Prostate gland (tissue), 2 donors: ENCODE data around the gene ZNF232.
"Not testable (repeated sequence)": the region's sequence is repeated elsewhere in the genome, so short reads cannot be mapped to it uniquely, and the experiment has no call there.

Source experiments
- CTCF ChIP-seq, 4 experiments: fragments of 200-600 bp in 2 of 4; fragments of 450-650 bp in 2 of 4; sonication (generic) in 2 of 4; IDR thresholded peaks; 1 replicate in 3 of 4; 2 replicates in 1 of 4; pipeline ENCODE4 v1.5.1; 2016 to 2019; ENCODE audit warnings: antibody characterized with exemption in 4 of 4, mild to moderate bottlenecking in 2 of 4, moderate library complexity in 2 of 4
- POLR2A ChIP-seq: fragments of 450-650 bp; IDR thresholded peaks from one replicate; pipeline ENCODE4 v1.6.1; 2016; ENCODE audit warnings: antibody characterized with exemption, mild to moderate bottlenecking
- POLR2AphosphoS5 ChIP-seq: sonication (generic); formaldehyde crosslinking; IDR thresholded peaks from one replicate; pipeline ENCODE4 v1.6.1; 2017; ENCODE audit warnings: antibody characterized with exemption

GRCh38 chr17:5160702-5161101 lies 49.0 kb upstream of the ZNF232 start:
- not testable (repeated sequence) for TF ChIP-seq CTCF (IDR thresholded peaks at IDR 0.05); POLR2AphosphoS5; POLR2A
